Measurements from ENCODE around the gene CAMK2N1.

The CAMK2N1 gene

GRCh38 chr1:20507248-20507563, 21.2 kb upstream of the CAMK2N1 start:
- Histone ChIP-seq H3K27ac (ENCODE audit: low read depth, low read length) (no peak overlapping the region), H3K9me3 (ENCODE audit: insufficient read depth, low read length) (no peaks in the 10 kb centered on the region), H2AFZ (ENCODE audit: low read depth, low read length, severe bottlenecking) (peak overlapping the region; percentile 98), H3K9ac (ENCODE audit: low read length) (peak overlapping the region; percentile 73), H3K4me3 (ENCODE audit: insufficient read depth, low read length, poor library complexity, severe bottlenecking) (peak overlapping the region; percentile 86), H4K20me1 (ENCODE audit: low read depth, low read length) (no peaks in the 10 kb centered on the region), H3F3A (ENCODE audit: insufficient read depth) (no peaks in the 10 kb centered on the region), H3K36me3 (ENCODE audit: low read length) (no peaks in the 10 kb centered on the region), H3K79me2 (ENCODE audit: insufficient read depth, low read length) (peaks cover 37% of the 10 kb centered on the region), H3K27me3 (ENCODE audit: low read length) (no peaks in the 10 kb centered on the region), H3K4me2 (ENCODE audit: low read depth, low read length, poor library complexity, severe bottlenecking) (peak overlapping the region; percentile 98), H3K9me2 (replicated peaks; ENCODE audit: insufficient read depth, low read length) (no peaks in the 10 kb centered on the region)
- TF ChIP-seq EZH2phosphoT487 (conservative IDR thresholded peaks at IDR 0.05; ENCODE audit: low read length) (no peak), CTCF (IDR thresholded peaks at IDR 0.05; ENCODE audit: insufficient read depth, low read length, poor library complexity, severe bottlenecking) (no peak)

- Histone ChIP-seq H3K4me2 (ENCODE audit: low read depth, low read length, poor library complexity, severe bottlenecking) (no peak overlapping the region), H3F3A (ENCODE audit: insufficient read depth) (no peaks in the 10 kb centered on the region), H4K20me1 (ENCODE audit: low read depth, low read length) (no peaks in the 10 kb centered on the region), H3K4me3 (ENCODE audit: insufficient read depth, low read length, poor library complexity, severe bottlenecking) (no peak overlapping the region), H3K27me3 (ENCODE audit: low read length) (no peaks in the 10 kb centered on the region), H2AFZ (ENCODE audit: low read depth, low read length, severe bottlenecking) (no peak overlapping the region), H3K9ac (ENCODE audit: low read length) (no peak overlapping the region), H3K9me2 (replicated peaks; ENCODE audit: insufficient read depth, low read length) (no peaks in the 10 kb centered on the region), H3K27ac (ENCODE audit: low read depth, low read length) (no peak overlapping the region), H3K79me2 (ENCODE audit: insufficient read depth, low read length) (peaks cover 37% of the 10 kb centered on the region), H3K9me3 (ENCODE audit: insufficient read depth, low read length) (no peaks in the 10 kb centered on the region), H3K36me3 (ENCODE audit: low read length) (no peaks in the 10 kb centered on the region)
- no peak for TF ChIP-seq EZH2phosphoT487 (conservative IDR thresholded peaks at IDR 0.05; ENCODE audit: low read length)
- no peak for TF ChIP-seq CTCF (IDR thresholded peaks at IDR 0.05; ENCODE audit: insufficient read depth, low read length, poor library complexity, severe bottlenecking)
Observed at GRCh38 chr1:20505488-20505887, 19.5 kb upstream of the CAMK2N1 start.

GRCh38 chr1:20500716-20501115, 14.7 kb upstream of the CAMK2N1 start:
- H3F3A ChIP-seq (ENCODE audit: insufficient read depth), result no peaks in the 10 kb centered on the region
- TF ChIP-seq CTCF (IDR thresholded peaks at IDR 0.05; ENCODE audit: insufficient read depth, low read length, poor library complexity, severe bottlenecking) (no peak), EZH2phosphoT487 (conservative IDR thresholded peaks at IDR 0.05; ENCODE audit: low read length) (no peak)

More at GRCh38 chr1:20500716-20501115, 14.7 kb upstream of the CAMK2N1 start:
- no peak overlapping the region for H3K9ac ChIP-seq (ENCODE audit: low read length)
- no peaks in the 10 kb centered on the region for H3K36me3 ChIP-seq (ENCODE audit: low read length)
- no peaks in the 10 kb centered on the region for H3K9me2 ChIP-seq (replicated peaks; ENCODE audit: insufficient read depth, low read length)
- no peak overlapping the region for H3K4me2 ChIP-seq (ENCODE audit: low read depth, low read length, poor library complexity, severe bottlenecking)
- no peak overlapping the region for H2AFZ ChIP-seq (ENCODE audit: low read depth, low read length, severe bottlenecking)
- no peak overlapping the region for H3K27ac ChIP-seq (ENCODE audit: low read depth, low read length)
- no peaks in the 10 kb centered on the region for H3K27me3 ChIP-seq (ENCODE audit: low read length)
- no peaks in the 10 kb centered on the region for H4K20me1 ChIP-seq (ENCODE audit: low read depth, low read length)
- H3K9me3 ChIP-seq (ENCODE audit: insufficient read depth, low read length), result no peaks in the 10 kb centered on the region
- H3K79me2 ChIP-seq (ENCODE audit: insufficient read depth, low read length), result peaks cover 18% of the 10 kb centered on the region; the same call in 1 of the 2 replicates
- H3K4me3 ChIP-seq (ENCODE audit: insufficient read depth, low read length, poor library complexity, severe bottlenecking), result no peak overlapping the region

Measured in SU-DHL-6 (cell line).